Measurements from ENCODE around the gene PCSK4.
A peak's percentile ranks its signal among the peaks of the same experiment; 100 is the strongest.
"Not testable (repeated sequence)": the region's sequence is repeated elsewhere in the genome, so short reads cannot be mapped to it uniquely, and the experiment has no call there.

The PCSK4 gene

GRCh38 chr19:1486720-1487575, 3.2 kb downstream of the PCSK4 start:
- no peak for DNase-seq

GRCh38 chr19:1483979-1484428, 6.1 kb downstream of the PCSK4 start:
- no peak for DNase-seq

DNA sequence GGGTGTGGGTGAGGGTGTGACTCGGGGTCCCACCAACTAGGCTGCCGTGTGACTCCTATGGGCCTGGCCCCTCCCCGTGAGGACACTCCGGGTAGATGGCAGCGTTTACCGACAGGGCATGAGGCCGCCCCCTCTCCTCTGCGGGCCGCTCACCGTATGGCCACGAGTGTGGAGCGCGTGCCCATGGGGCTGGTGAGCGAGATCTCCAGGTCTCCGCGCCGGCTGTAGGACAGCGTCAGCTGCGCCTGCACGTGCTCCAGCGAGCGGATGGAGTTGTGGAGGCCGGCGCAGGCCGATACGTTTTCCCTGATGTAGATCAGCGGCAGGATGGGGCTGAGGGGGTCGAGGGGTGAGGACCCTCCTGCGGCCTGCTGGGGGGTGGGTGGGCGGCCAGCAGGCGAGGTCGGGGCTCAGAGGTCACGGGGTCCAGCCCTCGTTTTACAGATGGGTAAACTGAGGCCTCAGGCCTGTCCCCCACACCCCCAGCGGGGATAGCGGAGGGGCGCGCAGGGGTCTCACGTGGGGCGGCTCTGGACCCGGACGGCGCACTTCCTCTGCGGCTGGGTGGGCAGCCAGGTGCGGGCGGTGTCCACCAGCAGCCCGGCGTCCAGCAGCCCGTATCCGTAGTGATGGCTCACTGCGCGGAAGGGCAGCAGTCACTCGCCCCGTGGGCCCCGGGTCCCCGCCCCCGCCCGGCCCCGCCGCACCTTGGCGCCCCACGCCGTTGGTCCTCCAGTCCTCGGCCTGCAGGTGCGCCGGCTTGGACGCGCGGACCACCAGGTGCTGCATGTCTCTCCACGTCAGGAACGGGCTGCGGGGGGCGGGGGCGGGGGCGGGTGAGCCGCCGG, 6.8 kb downstream of the PCSK4 start:
- DNase-seq: no peak

- DNase-seq: no peak
Observed at GRCh38 chr19:1482361-1483130, 7.6 kb downstream of the PCSK4 start.

- no peak for DNase-seq
Observed at GRCh38 chr19:1481893-1482360, 8.2 kb downstream of the PCSK4 start.

DNA sequence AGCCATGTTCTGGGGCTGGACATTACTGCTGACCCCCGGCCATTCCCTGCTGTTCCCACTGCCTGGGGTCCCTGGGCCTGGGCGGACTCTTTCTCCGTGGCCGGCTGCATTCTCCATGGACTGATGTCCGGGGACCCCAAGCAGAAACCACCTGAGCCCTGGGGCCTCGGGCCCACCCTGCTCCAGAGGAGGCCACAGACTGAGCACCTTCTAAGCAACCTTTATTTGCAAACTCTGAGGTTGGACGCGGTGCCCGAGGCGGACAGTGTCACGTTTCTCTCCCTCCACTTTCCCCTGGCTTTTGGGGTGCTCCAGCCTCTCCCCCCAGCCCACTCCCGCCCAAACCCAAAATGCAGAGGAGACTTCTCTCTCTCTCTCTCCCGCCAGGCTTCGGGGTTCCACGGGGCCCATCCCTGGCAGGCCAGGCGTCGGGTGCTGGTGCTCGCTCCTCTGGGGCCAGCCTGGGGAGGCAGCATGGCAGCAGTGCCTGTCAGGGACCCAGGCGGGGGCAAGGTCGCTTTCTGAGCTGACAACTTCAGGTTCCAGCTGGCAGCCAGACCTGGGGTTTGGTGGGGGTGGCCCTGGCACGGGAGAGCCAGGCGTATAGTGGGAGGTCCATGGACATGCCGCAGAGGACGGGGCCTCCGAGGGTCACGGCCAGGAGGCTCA, 8.8 kb downstream of the PCSK4 start:
- no peak for DNase-seq

DNA sequence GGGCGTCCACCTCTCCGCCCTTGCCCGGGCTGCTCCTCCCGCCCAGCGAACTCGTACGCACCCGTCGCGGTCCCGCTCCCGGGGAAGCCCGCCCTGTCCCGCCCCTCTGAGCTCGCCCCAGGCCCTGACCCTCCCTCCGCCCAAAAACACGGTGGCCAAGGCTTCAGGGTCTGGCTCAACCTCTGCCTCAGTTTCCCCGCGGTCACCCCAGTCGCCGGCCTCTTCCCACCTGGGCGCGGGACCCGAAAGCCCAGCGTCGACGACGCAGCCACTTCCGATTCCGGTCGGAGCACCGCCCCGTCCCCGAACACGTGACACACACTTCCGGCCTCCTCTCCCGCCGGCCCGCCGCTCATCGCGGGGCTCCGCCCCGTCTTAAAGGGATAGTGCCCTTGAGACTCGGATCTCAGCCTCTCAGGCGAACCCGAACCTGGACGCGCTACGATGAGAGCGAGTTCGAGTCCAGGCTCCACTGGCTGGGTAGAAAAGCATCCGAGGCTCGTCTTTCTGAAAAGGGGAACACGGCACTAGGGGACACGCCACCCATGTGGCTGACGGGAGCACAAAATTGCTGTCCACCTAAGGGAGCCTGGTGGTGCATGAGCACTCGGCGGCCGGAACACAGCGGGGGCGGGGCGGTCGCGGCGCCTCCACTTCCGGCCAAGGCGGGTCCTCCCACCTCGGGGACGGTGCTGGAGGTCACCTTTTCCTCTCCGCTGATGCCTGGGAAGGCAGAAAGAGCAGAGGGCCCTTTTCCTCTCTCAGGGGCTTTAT, 11.0 kb downstream of the PCSK4 start, which contains the start of gene C19orf25:
C19orf25 (minus strand) TSS at position 282 of the 774 bp plus-strand sequence. CDS start 312 bp downstream, outside the sequence.
- peak; percentile 73 to 89 for DNase-seq

DNA sequence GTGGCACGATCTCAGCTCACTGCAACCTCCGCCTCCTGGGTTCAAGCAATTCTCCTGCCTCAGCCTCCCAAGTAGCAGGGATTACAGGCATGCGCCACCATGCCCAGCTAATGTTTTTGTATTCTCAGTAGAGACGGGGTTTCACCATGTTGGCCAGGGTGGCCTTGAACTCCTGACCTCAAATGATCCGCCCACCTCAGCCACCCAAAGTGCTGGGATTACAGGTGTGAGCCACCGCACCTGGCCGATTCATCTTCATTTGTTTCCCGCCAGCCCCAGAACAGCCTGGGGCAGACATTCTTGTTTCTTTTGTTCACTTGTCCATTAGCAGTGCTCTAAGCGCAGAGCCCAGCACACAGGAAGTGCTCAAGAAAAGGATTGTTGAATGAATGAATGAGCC, 13.1 kb downstream of the PCSK4 start:
- DNase-seq: not testable (repeated sequence)

GRCh38 chr19:1475751-1476437, 14.3 kb downstream of the PCSK4 start:
- DNase-seq: no peak

DNA sequence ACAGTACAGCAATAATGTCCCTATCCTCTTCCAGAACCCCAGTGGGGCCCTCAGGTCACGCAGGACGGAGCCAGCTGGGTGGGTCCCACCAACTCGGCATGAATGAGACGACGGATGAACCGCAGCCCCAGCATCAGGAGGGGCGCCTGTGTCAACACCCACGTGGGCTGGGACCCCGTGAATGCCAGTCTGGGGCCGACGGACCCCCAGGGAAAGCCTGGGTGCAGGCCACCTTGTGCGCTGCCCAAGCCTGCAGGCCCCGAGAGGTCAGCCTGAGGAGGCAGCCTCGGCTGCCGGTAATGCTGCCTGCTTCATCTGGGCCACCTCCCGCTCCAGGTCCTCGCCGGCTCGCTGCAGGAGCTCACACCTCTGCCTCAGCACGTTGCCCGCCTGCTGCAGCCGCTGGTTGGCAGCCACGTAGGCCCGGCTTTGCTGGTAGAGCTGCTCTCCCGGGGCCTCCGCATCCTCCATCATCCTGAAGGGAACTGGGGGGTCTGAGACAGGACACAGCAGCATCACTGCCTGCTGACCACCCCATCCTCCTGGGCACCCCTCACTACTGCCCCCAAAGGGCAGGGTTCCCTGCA, 15.3 kb downstream of the PCSK4 start:
- no peak for DNase-seq

- no peak for DNase-seq
Observed at GRCh38 chr19:1474011-1474764, 16.0 kb downstream of the PCSK4 start.

GRCh38 chr19:1473085-1473851, 16.9 kb downstream of the PCSK4 start:
- no peak for DNase-seq

DNA sequence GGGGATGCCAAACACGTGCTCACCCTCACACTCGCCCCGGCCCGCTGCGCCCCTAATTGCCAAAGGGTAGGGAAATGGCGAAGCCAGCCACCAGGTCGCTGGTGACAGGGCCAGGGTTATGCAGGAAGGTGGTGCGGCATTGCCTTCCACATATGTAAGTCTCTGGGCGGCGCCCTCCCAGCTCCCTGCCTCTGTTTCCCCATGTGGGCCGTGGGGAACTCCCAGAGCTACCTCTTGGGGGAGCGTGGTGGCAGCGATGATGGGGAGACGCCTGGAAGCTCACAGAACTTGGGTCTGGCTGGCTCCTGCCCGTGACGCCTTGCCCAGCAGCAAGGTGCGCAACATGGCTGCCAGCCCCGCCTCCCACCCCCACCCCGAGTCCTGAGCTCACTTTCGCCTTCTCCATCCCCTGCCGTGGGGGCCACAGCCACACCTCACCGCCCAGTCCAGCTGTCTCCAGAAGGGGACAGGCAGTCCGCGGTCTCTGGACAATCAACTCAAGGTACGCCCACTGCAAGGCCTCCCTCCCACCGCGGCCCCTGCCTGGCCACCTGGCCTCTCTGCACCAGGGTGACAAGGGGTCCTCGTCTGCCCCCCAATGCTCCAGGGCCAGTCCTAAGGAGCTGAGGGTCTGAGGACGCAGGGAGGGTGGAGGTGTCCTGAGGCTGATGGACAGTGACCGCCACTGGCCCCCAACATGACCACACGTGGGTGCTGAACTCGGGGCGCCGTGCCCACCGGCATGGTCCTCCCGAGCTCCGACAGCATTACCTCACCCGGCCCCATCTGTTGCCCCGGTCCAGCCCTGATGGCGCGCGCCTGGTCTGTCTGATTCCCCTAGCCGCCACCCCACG, 17.7 kb downstream of the PCSK4 start:
- peak in 1 of 2 experiments; percentile 36 for DNase-seq

- peak; percentile 48 to 49 for DNase-seq
Observed at GRCh38 chr19:1471515-1472160, 18.5 kb downstream of the PCSK4 start.

DNA sequence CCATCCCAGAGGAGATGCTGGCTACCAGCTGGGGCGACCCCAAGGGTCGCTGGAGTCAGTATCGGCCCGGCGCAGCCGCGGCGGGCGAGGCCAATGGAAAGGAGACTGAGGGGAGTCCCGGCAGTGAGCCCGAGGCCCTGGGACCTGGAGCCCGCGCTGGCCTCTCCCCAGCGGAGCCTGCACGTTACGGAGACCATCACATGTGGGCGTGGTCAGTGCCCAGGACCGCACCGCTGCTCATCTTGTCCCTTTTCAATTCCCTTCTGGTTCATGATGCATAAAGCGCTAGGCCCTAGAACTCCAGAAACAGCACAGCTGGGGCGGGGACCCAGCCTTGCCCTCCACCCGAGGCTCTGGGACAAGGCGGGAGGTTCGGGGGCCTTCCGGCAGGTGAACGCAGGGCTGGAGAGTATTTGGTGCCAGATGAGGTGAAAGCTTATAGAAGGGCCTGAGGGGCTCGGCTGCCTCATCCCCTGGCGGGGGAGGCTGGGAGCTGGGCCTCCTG, 19.1 kb downstream of the PCSK4 start:
- DNase-seq: peak; percentile 65 to 79

DNA sequence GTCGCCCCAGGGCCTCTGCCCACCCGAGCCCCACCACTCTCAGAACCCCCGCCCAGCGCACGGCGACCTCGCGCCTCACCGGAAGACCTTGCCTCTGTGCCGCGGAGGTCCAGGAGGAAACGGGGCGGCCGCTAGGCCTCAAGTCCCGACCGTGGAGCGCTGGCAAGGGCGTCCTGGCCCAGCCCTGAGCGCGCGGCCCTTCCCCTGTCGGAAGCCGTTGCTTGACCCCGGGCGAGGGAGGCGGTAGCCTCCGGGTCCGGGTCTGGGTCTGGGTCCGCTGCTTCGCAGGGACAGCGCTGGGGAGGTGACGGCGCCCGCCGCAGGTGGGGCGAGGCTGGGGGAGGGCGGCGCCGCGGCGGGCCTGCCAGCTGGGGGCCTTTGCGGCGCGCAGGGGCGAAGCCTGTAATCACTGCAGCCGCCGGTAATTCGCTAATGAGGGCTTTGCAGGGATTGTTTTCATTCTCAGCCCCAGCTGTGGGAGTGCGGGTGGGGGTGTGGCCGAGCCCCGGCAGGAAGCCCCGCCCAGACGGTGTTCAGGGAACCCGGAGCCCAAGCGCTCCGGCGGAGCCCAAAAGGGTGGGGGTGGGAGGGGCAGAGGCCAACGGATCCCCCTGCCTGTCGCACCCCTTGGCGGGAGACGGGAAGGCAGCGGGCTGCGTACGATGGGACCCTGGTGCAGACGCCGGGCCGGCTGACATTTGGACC, 19.7 kb downstream of the PCSK4 start:
- DNase-seq: peak; percentile 65 to 79

- no peak for DNase-seq
Observed at GRCh38 chr19:1470055-1470304, 20.2 kb downstream of the PCSK4 start.
